Esophagus squamous epithelium (tissue), 4 donors: ENCODE results near the gene ASTN2.

ENCODE experiments used
- POLR2A ChIP-seq, 4 donors: fragments of 450-650 bp; IDR thresholded peaks; one replicate each; pipeline ENCODE4 v1.6.1; 2017; ENCODE audit warnings: antibody characterized with exemption in 4 of 4, mild to moderate bottlenecking in 4 of 4, moderate library complexity in 3 of 4
- TF ChIP-seq, protein P1 (sequence below), 6 experiments: fragments of 450-650 bp in 4 of 6; fragments of 200-600 bp in 2 of 6; sonication (generic) in 2 of 6; IDR thresholded peaks; one replicate each; pipeline ENCODE4 v1.5.1; 2016 to 2019; ENCODE audit warnings: antibody characterized with exemption in 6 of 6, mild to moderate bottlenecking in 4 of 6, moderate library complexity in 4 of 6

DNA sequence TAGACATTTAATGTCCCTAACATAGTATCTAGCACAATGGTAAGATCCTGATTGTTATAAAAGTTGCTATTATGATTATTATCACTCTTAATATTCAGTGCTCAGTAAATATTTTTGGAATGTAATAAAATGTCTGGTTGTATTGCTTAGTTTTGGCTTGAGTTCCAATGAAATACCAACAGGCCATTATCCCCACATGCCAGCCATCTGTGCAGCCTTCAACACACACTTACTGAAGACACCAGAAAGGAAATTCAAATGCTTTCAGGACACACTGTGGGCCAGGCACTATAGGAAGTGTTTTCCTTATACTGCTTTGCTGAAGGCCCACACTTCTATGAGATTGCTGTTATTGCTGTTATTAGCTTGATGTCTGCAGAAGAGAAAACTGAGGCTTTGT lies 570.2 kb downstream of the ASTN2 start:
- TF ChIP-seq POLR2A (IDR thresholded peaks at IDR 0.05), result no peak
- TF ChIP-seq, protein P1, sequence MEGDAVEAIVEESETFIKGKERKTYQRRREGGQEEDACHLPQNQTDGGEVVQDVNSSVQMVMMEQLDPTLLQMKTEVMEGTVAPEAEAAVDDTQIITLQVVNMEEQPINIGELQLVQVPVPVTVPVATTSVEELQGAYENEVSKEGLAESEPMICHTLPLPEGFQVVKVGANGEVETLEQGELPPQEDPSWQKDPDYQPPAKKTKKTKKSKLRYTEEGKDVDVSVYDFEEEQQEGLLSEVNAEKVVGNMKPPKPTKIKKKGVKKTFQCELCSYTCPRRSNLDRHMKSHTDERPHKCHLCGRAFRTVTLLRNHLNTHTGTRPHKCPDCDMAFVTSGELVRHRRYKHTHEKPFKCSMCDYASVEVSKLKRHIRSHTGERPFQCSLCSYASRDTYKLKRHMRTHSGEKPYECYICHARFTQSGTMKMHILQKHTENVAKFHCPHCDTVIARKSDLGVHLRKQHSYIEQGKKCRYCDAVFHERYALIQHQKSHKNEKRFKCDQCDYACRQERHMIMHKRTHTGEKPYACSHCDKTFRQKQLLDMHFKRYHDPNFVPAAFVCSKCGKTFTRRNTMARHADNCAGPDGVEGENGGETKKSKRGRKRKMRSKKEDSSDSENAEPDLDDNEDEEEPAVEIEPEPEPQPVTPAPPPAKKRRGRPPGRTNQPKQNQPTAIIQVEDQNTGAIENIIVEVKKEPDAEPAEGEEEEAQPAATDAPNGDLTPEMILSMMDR (IDR thresholded peaks at IDR 0.05), result no peak
